ENCODE results near the gene SPRED1.

Gene SPRED1

GRCh38 chr15:38349251-38349650 is 96.6 kb downstream of the SPRED1 start:
- in situ Hi-C loops (cut with HindIII; ENCODE audit: low sequenced_read_pairs), result no loop called here
- H3K4me3 ChIP-seq (ENCODE audit: low read depth, low read length), result no peak overlapping the region
- no peak for TF ChIP-seq CTCF (IDR thresholded peaks at IDR 0.05; ENCODE audit: low read depth, low read length)
- DNase-seq (ENCODE audit: low read depth, low spot score), result no peak

GRCh38 chr15:38351466-38351865 is 98.8 kb downstream of the SPRED1 start:
- DNase-seq (ENCODE audit: low read depth, low spot score), result no peak
- no peak for TF ChIP-seq CTCF (IDR thresholded peaks at IDR 0.05; ENCODE audit: low read depth, low read length)
- in situ Hi-C loops (cut with HindIII; ENCODE audit: low sequenced_read_pairs), result no loop called here
- no peak overlapping the region for H3K4me3 ChIP-seq (ENCODE audit: low read depth, low read length)

GRCh38 chr15:38354315-38354929 is 101.8 kb downstream of the SPRED1 start:
- H3K4me3 ChIP-seq (ENCODE audit: low read depth, low read length), result no peak overlapping the region
- peak; percentile 78 for TF ChIP-seq CTCF (IDR thresholded peaks at IDR 0.05; ENCODE audit: low read depth, low read length)
- DNase-seq (ENCODE audit: low read depth, low spot score), result peak; percentile 81
- in situ Hi-C loops (cut with HindIII; ENCODE audit: low sequenced_read_pairs), result no loop called here

GRCh38 chr15:38362355-38362754 is 109.7 kb downstream of the SPRED1 start:
- no peak for DNase-seq (ENCODE audit: low read depth, low spot score)
- TF ChIP-seq CTCF (IDR thresholded peaks at IDR 0.05; ENCODE audit: low read depth, low read length), result no peak
- H3K4me3 ChIP-seq (ENCODE audit: low read depth, low read length), result no peak overlapping the region
- in situ Hi-C loops (cut with HindIII; ENCODE audit: low sequenced_read_pairs), result no loop called here

GRCh38 chr15:38367476-38367875 is 114.8 kb downstream of the SPRED1 start:
- TF ChIP-seq CTCF (IDR thresholded peaks at IDR 0.05; ENCODE audit: low read depth, low read length), result no peak
- in situ Hi-C loops (cut with HindIII; ENCODE audit: low sequenced_read_pairs), result no loop called here
- peak; percentile 56 for DNase-seq (ENCODE audit: low read depth, low spot score)
- no peak overlapping the region for H3K4me3 ChIP-seq (ENCODE audit: low read depth, low read length)

- DNase-seq (ENCODE audit: low read depth, low spot score), result no peak
- no peak for TF ChIP-seq CTCF (IDR thresholded peaks at IDR 0.05; ENCODE audit: low read depth, low read length)
- H3K4me3 ChIP-seq (ENCODE audit: low read depth, low read length), result no peak overlapping the region
- in situ Hi-C loops (cut with HindIII; ENCODE audit: low sequenced_read_pairs), result no loop called here
These were observed 117.4 kb downstream of the SPRED1 start for GRCh38 chr15:38369936-38370478.

Data from astrocyte of the spinal cord (primary cell).